ENCODE measurements around the gene RALGAPA2.

GRCh38 chr20:20741087-20742045, 28.9 kb upstream of the RALGAPA2 start:
- TF ChIP-seq CTCF (IDR thresholded peaks at IDR 0.05 in 2 of 3, conservative IDR thresholded peaks at IDR 0.05 in 1 of 3; ENCODE audit: borderline replicate concordance in 1 of 3, insufficient read depth in 1 of 3, low read depth in 2 of 3, low read length in 2 of 3), result no peak
- TF ChIP-seq YY1 (IDR thresholded peaks at IDR 0.05; ENCODE audit: extremely low read depth, insufficient replicate concordance, low read depth, low read length), result no peak
- no peak for TF ChIP-seq POLR2A (IDR thresholded peaks at IDR 0.05; ENCODE audit: borderline replicate concordance, extremely low read depth, insufficient read depth, insufficient read length)
- no peak for TF ChIP-seq EGR1 (IDR thresholded peaks at IDR 0.05; ENCODE audit: low read depth)

All from HCT116 (cell line).